WTC11 (cell line): Measurements from ENCODE around the gene LRRC32. TPM values are rescaled to one million over a fixed set of nuclear protein-coding genes. Genes with fewer than 3 reads are reported as not detected.

ENCODE experiments used
- ATAC-seq: fragments of 200-7000 bp; cut with Tn5 transposase; 2 replicates; pipeline ENCODE4 v1.10.0; 2021; ENCODE audit warnings: mild to moderate bottlenecking, moderate library complexity
- CTCF ChIA-PET: fragments of 300-600 bp; sonication (Branson Sonifier 250); formaldehyde crosslinking; loops from one replicate; lab custom pipeline; 2021; ENCODE audit warnings: antibody characterized with exemption; lab: Charles Lee
- POLR2A ChIA-PET: fragments of 350-600 bp; sonication (Branson Sonifier 250); formaldehyde crosslinking; loops from one replicate; lab custom pipeline; 2021; ENCODE audit warnings: antibody characterized with exemption; lab: Charles Lee
- DNase-seq: peaks from one replicate; pipeline ENCODE4 v3.0.0; 2021; ENCODE audit warnings: low spot score
- H3K27ac Mint-ChIP-seq: 2 replicates; pipeline ENCODE4 v1.8.0; 2021; ENCODE audit warnings: mixed read lengths
- H3K27me3 Mint-ChIP-seq: 2 replicates; pipeline ENCODE4 v1.8.0; 2021; ENCODE audit warnings: low read depth, mild to moderate bottlenecking, moderate library complexity, mixed read lengths
- H3K36me3 Mint-ChIP-seq: 2 replicates; pipeline ENCODE4 v1.8.0; 2021; ENCODE audit warnings: mixed read lengths
- H3K4me1 Mint-ChIP-seq: 2 replicates; pipeline ENCODE4 v1.8.0; 2022; ENCODE audit warnings: mixed read lengths
- H3K4me3 Mint-ChIP-seq: 2 replicates; pipeline ENCODE4 v1.8.0; 2021; ENCODE audit warnings: mild to moderate bottlenecking, moderate library complexity, mixed read lengths
- H3K9me3 Mint-ChIP-seq: 2 replicates; pipeline ENCODE4 v1.8.0; 2021; ENCODE audit warnings: mixed read lengths
- ATF1 ChIP-seq: sonication (generic); formaldehyde crosslinking; IDR thresholded peaks from 2 replicates; pipeline ENCODE4 v1.8.1; 2023; ENCODE audit warnings: mild to moderate bottlenecking, moderate library complexity, missing genetic modification reagents
- GTF2I ChIP-seq: fragments of 250-450 bp; sonication (Bioruptor Pico); conservative IDR thresholded peaks from 2 replicates; pipeline ENCODE4 v1.4.0; 2021; ENCODE audit warnings: mild to moderate bottlenecking
- HMGA2 ChIP-seq: fragments of 250-450 bp; sonication (Bioruptor Pico); IDR thresholded peaks from 2 replicates; pipeline ENCODE4 v1.4.0; 2021; ENCODE audit warnings: mild to moderate bottlenecking, moderate library complexity
- JUN ChIP-seq: sonication (generic); formaldehyde crosslinking; IDR thresholded peaks from 2 replicates; pipeline ENCODE4 v1.8.0; 2023; ENCODE audit warnings: mild to moderate bottlenecking, missing genetic modification reagents
- NR2C2 ChIP-seq: sonication (generic); formaldehyde crosslinking; IDR thresholded peaks from 2 replicates; pipeline ENCODE4 v1.8.0; 2022; ENCODE audit warnings: mild to moderate bottlenecking, missing genetic modification reagents
- PRRX2 ChIP-seq: fragments of 250-450 bp; sonication (Bioruptor Pico); IDR thresholded peaks from 2 replicates; pipeline ENCODE4 v1.8.0; 2021; ENCODE audit warnings: mild to moderate bottlenecking
- RELA ChIP-seq: sonication (generic); formaldehyde crosslinking; IDR thresholded peaks from 2 replicates; pipeline ENCODE4 v1.8.1; 2022; ENCODE audit warnings: missing genetic modification reagents, mild to moderate bottlenecking, borderline replicate concordance
- SOX15 ChIP-seq: fragments of 250-450 bp; sonication (Bioruptor Pico); IDR thresholded peaks from 2 replicates; pipeline ENCODE4 v1.9.0; 2021; ENCODE audit warnings: mild to moderate bottlenecking
- ZBTB21 ChIP-seq: sonication (generic); formaldehyde crosslinking; IDR thresholded peaks from 2 replicates; pipeline ENCODE4 v1.8.1; 2023; ENCODE audit warnings: mild to moderate bottlenecking, missing genetic modification reagents, borderline replicate concordance
- ZNF121 ChIP-seq: sonication (generic); formaldehyde crosslinking; IDR thresholded peaks from 2 replicates; pipeline ENCODE4 v1.8.0; 2023; ENCODE audit warnings: missing genetic modification reagents
- ZNF317 ChIP-seq: sonication (generic); formaldehyde crosslinking; IDR thresholded peaks from 2 replicates; pipeline ENCODE4 v1.8.1; 2023; ENCODE audit warnings: low read depth, mild to moderate bottlenecking, moderate library complexity, missing genetic modification reagents, borderline replicate concordance
- total RNA-seq: library from RNA; stranded (reverse); gene quantifications from 3 replicates; pipeline ENCODE4 v1.2.3, GENCODE V29; 2021
- TF ChIP-seq, protein P1 (sequence below): sonication (generic); formaldehyde crosslinking; IDR thresholded peaks from 2 replicates; pipeline ENCODE4 v1.8.1; 2023; ENCODE audit warnings: mild to moderate bottlenecking, missing genetic modification reagents, moderate library complexity
- TF ChIP-seq, protein P2 (sequence below): sonication (generic); formaldehyde crosslinking; IDR thresholded peaks from 2 replicates; pipeline ENCODE4 v1.8.0; 2022; ENCODE audit warnings: mild to moderate bottlenecking, missing genetic modification reagents
- TF ChIP-seq, protein P3 (sequence below): sonication (generic); formaldehyde crosslinking; IDR thresholded peaks from 2 replicates; pipeline ENCODE4 v1.8.0; 2022; ENCODE audit warnings: mild to moderate bottlenecking, missing genetic modification reagents
- TF ChIP-seq, protein P4 (sequence below): sonication (generic); formaldehyde crosslinking; IDR thresholded peaks from 2 replicates; pipeline ENCODE4 v1.8.0; 2023; ENCODE audit warnings: missing genetic modification reagents, mild to moderate bottlenecking, borderline replicate concordance

Gene LRRC32
- total RNA-seq, 1 experiment from 2014 or later = 0.74 TPM

DNA sequence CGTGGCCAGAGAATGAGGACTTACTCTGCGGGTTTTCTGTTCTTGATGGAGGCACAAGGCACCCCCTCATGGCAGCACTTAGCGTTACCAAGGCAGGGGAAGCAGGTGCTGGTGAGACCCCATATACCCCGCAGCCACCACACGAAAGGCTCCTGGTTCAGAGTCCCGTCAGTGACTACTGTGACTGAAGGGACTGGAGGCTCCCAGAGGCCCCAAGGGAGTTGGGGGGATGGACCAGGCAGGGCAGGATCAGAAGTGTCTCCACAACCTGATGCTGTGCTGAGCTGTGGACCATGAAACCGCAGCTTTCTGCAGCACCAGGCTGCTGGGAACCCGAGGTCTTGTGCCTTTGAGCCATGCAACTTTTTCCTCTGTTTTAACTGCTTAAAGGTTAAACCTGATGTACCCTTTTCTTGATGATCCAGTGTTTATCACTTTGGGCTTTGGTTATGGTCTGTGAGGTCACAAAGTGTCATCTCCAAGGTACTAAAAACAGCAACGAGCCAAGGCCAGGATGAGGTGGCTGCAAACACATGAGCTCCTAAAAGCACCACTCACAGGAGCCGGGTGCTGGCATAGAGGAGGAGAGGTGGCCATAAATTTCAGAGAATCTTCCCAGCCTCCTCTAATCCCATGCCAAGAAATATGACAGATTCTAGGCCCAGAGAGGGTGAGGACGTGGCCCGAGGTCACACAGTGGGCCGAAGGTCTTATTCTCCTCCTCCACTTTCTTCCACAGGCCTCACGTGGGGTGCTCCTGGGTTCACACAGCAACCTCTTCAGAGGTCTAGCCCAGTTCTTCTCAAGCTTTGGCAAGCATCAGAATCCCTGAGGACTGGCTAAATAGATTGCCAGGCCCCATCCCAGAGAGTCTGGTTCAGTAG is 4.2 kb upstream of the LRRC32 start:
- DNase-seq (peak; percentile 41), ATAC-seq (peak; percentile 50)
- TF ChIP-seq HMGA2 (CRISPR knock-in tag) (no peak), ZNF317 (CRISPR knock-in tag) (no peak), JUN (CRISPR knock-in tag) (no peak), NR2C2 (no peak)
- TF ChIP-seq, protein P1, sequence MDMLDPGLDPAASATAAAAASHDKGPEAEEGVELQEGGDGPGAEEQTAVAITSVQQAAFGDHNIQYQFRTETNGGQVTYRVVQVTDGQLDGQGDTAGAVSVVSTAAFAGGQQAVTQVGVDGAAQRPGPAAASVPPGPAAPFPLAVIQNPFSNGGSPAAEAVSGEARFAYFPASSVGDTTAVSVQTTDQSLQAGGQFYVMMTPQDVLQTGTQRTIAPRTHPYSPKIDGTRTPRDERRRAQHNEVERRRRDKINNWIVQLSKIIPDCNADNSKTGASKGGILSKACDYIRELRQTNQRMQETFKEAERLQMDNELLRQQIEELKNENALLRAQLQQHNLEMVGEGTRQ (CRISPR knock-in tag) = no peak
- Mint-ChIP-seq H3K36me3 (no peaks in the 10 kb centered on the region), H3K27me3 (peaks cover 13% of the 10 kb centered on the region), H3K27ac (no peak overlapping the region), H3K4me3 (no peak overlapping the region), H3K4me1 (peaks cover 4% of the 10 kb centered on the region; the same call in 1 of the 2 replicates), H3K9me3 (no peaks in the 10 kb centered on the region)
- ChIA-PET POLR2A (interaction anchor here (0.6 kb wide), 1 partner anchor 343 kb away, joined by 3 read pairs; no protein-coding TSS in a partner anchor), CTCF (interaction anchor here (0.9 to 6.6 kb wide), 2 partner anchors 76 to 97 kb away, joined by 3 to 60 read pairs; no protein-coding TSS in a partner anchor)

DNA sequence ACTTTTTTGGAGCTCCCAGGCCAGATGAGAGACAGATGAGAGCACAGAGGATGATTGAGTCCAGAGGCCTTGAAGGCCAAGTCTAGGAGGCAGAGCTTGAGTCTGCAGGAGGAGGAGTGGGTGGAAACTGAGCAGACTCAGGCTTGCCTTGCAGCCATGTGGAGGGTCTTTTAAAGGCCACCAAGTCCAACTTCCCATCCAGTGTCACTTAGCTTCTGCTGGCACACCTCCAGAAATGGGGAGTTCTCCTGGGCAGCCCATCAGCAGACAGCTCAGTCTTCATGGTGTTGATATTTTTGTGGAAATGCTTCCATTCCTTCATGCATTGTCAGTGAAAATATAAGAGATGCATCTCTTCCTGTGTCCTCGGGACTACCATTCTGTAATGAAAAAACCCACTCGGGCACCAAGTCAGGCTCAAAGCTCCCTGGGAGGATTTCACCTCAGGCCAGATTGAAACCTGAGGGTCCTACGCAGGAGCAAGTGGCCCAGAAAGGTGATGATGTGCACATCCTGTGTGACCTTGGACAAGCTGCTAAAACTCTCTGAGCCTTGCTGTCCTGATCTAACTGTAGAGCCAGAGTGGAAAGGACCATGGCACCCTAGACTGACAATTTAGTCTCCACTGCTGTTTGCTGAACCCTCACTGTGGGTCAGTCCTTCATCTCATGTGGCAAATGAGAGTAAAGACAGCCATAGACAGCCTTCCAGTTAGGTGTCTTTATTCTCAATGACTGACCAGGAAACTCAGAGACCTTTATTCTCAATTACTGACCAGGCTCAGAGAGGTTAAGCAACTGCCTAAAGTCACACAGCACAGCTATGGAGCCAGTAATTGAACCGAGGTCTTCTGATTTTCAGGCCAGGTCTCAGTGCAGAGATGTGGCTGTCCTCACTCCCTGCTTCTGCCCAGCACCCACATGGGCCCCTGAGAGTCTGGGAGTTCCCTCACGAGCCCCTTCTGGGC is 2.9 kb upstream of the LRRC32 start:
- Mint-ChIP-seq H3K4me1 (peaks cover 4% of the 10 kb centered on the region; the same call in 1 of the 2 replicates), H3K9me3 (no peaks in the 10 kb centered on the region), H3K27ac (no peak overlapping the region), H3K4me3 (no peak overlapping the region), H3K27me3 (peaks cover 22% of the 10 kb centered on the region), H3K36me3 (no peaks in the 10 kb centered on the region)
- DNase-seq = no peak
- no peak for ATAC-seq
- ChIA-PET POLR2A (no interaction called here), CTCF (interaction anchor here (1.1 to 4.6 kb wide), 5 partner anchors 7 to 466 kb away, joined by 3 to 33 read pairs (median 5); no protein-coding TSS in a partner anchor)
- TF ChIP-seq, protein P1 (CRISPR knock-in tag) = no peak
- 0 out of 2 replicates have a peak, but pooled peaks have one; percentile 48 for TF ChIP-seq GTF2I

DNA sequence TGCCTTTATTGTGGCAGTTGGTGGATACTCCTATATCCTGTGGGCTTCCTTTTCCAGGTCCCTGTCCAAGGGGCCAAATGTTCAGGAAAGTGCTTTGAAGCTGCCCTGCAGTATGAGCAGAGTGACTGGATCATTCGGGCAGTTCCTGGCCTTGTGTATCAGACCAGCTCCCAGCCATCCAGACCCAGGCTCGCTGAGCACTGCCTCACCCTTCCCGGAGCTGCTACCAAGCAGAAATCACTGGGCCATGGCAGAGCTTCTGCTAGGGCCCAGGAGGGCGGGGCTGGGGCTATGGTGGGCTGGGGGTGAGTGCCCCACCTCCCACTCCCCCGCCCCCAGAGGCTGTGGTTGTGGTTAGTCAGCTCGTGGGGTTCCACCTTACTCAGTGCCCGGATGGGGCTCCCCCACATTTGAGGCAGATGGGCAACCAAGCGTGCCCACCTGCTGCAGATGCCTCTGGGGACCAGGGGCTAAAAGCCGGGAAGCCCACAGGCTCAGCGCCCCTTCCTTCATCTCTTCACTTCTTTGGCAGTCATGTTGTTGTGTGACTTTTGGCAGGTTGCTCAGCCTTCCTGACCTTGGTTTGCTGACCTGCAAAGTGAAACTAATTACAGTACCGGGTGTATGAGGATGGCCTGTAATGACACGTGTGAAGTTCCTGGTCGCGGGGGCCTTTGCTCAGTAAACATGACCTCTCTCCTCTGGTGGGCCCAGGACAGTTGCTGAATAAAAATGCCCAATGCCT is 2.1 kb upstream of the LRRC32 start:
- Mint-ChIP-seq H3K27ac (no peak overlapping the region), H3K9me3 (no peaks in the 10 kb centered on the region), H3K4me1 (peaks cover 10% of the 10 kb centered on the region), H3K36me3 (no peaks in the 10 kb centered on the region), H3K4me3 (no peak overlapping the region), H3K27me3 (peaks cover 22% of the 10 kb centered on the region)
- no peak for ATAC-seq
- ChIA-PET CTCF (interaction anchor here (1.1 to 4.6 kb wide), 4 partner anchors 8 to 465 kb away, joined by 3 to 33 read pairs (median 6); no protein-coding TSS in a partner anchor), POLR2A (no interaction called here)
- DNase-seq = no peak
- TF ChIP-seq ZNF121 (CRISPR knock-in tag) = no peak
- TF ChIP-seq, protein P2, sequence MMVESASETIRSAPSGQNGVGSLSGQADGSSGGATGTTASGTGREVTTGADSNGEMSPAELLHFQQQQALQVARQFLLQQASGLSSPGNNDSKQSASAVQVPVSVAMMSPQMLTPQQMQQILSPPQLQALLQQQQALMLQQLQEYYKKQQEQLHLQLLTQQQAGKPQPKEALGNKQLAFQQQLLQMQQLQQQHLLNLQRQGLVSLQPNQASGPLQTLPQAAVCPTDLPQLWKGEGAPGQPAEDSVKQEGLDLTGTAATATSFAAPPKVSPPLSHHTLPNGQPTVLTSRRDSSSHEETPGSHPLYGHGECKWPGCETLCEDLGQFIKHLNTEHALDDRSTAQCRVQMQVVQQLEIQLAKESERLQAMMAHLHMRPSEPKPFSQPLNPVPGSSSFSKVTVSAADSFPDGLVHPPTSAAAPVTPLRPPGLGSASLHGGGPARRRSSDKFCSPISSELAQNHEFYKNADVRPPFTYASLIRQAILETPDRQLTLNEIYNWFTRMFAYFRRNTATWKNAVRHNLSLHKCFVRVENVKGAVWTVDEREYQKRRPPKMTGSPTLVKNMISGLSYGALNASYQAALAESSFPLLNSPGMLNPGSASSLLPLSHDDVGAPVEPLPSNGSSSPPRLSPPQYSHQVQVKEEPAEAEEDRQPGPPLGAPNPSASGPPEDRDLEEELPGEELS (CRISPR knock-in tag) = no peak
- no peak for TF ChIP-seq RELA (CRISPR knock-in tag)
- no peak for TF ChIP-seq SOX15 (CRISPR knock-in tag)
- TF ChIP-seq, protein P3, sequence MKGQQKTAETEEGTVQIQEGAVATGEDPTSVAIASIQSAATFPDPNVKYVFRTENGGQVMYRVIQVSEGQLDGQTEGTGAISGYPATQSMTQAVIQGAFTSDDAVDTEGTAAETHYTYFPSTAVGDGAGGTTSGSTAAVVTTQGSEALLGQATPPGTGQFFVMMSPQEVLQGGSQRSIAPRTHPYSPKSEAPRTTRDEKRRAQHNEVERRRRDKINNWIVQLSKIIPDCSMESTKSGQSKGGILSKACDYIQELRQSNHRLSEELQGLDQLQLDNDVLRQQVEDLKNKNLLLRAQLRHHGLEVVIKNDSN (CRISPR knock-in tag) = no peak
- TF ChIP-seq JUN (CRISPR knock-in tag) = no peak
- TF ChIP-seq PRRX2 (CRISPR knock-in tag) = no peak
- TF ChIP-seq, protein P4, sequence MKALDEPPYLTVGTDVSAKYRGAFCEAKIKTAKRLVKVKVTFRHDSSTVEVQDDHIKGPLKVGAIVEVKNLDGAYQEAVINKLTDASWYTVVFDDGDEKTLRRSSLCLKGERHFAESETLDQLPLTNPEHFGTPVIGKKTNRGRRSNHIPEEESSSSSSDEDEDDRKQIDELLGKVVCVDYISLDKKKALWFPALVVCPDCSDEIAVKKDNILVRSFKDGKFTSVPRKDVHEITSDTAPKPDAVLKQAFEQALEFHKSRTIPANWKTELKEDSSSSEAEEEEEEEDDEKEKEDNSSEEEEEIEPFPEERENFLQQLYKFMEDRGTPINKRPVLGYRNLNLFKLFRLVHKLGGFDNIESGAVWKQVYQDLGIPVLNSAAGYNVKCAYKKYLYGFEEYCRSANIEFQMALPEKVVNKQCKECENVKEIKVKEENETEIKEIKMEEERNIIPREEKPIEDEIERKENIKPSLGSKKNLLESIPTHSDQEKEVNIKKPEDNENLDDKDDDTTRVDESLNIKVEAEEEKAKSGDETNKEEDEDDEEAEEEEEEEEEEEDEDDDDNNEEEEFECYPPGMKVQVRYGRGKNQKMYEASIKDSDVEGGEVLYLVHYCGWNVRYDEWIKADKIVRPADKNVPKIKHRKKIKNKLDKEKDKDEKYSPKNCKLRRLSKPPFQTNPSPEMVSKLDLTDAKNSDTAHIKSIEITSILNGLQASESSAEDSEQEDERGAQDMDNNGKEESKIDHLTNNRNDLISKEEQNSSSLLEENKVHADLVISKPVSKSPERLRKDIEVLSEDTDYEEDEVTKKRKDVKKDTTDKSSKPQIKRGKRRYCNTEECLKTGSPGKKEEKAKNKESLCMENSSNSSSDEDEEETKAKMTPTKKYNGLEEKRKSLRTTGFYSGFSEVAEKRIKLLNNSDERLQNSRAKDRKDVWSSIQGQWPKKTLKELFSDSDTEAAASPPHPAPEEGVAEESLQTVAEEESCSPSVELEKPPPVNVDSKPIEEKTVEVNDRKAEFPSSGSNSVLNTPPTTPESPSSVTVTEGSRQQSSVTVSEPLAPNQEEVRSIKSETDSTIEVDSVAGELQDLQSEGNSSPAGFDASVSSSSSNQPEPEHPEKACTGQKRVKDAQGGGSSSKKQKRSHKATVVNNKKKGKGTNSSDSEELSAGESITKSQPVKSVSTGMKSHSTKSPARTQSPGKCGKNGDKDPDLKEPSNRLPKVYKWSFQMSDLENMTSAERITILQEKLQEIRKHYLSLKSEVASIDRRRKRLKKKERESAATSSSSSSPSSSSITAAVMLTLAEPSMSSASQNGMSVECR (CRISPR knock-in tag) = no peak
- no peak for TF ChIP-seq ZBTB21 (CRISPR knock-in tag)
- TF ChIP-seq ATF1 (CRISPR knock-in tag) = no peak
